IMR-90 (cell line): ENCODE data around the gene PCYOX1L. TPM values are rescaled to one million over a fixed set of nuclear protein-coding genes. Genes with fewer than 3 reads are reported as not detected.
A peak's percentile ranks its signal among the peaks of the same experiment; 100 is the strongest.

Experiments
- ATAC-seq: fragments of 200-7000 bp; cut with Tn5 transposase; 2 replicates; pipeline ENCODE4 v1.9.1; 2020; ENCODE audit warnings: low read depth, mild to moderate bottlenecking, moderate library complexity
- BruUV-seq: library from RNA; stranded (reverse); fragments of 400-500 nt; replicated peaks from 2 replicates; lab custom pipeline; 2021; lab: Mats Ljungman, UMichigan
- CTCF ChIA-PET: fragments of 300-600 bp; formaldehyde crosslinking; extraction: SDS; loops from one replicate; lab custom pipeline; 2021; ENCODE audit warnings: antibody characterized with exemption; lab: Yijun Ruan, JAX
- POLR2A ChIA-PET: fragments of 300-600 bp; sonication (Branson Sonifier 250); formaldehyde crosslinking; loops from one replicate; lab custom pipeline; 2022; ENCODE audit warnings: antibody characterized with exemption; ENCODE audit not compliant: unreplicated experiment; lab: Charles Lee
- DNase-seq: peaks from one replicate; pipeline ENCODE4 v3.0.0; 2013
- H2AFZ ChIP-seq: replicated peaks from 2 replicates; pipeline ENCODE3; 2013; ENCODE audit warnings: low read length, mild to moderate bottlenecking; ENCODE audit not compliant: poor library complexity
- H2AK5ac ChIP-seq: 2 replicates; pipeline ENCODE4 v1.6.1; 2013; ENCODE audit warnings: low read depth, low read length, inconsistent platforms
- H2AK9ac ChIP-seq: replicated peaks from 2 replicates; pipeline ENCODE3; 2013; ENCODE audit warnings: mild to moderate bottlenecking, low read depth, low read length, moderate library complexity; ENCODE audit not compliant: poor library complexity
- H2BK120ac ChIP-seq: 2 replicates; pipeline ENCODE4 v1.6.1; 2013; ENCODE audit warnings: low read depth, low read length, inconsistent platforms
- H2BK15ac ChIP-seq: 3 replicates; pipeline ENCODE4 v1.6.1; 2013; ENCODE audit warnings: low read depth, low read length, inconsistent platforms
- H2BK20ac ChIP-seq: 2 replicates; pipeline ENCODE4 v1.6.1; 2013; ENCODE audit warnings: low read depth, mild to moderate bottlenecking, inconsistent platforms, low read length, moderate library complexity
- H2BK5ac ChIP-seq: 2 replicates; pipeline ENCODE4 v1.6.1; 2013; ENCODE audit warnings: mild to moderate bottlenecking, low read depth, low read length, inconsistent platforms; ENCODE audit not compliant: poor library complexity, severe bottlenecking
- H3K14ac ChIP-seq: replicated peaks from 2 replicates; pipeline ENCODE4 v1.6.1; 2013; ENCODE audit warnings: low read depth, low read length, inconsistent platforms
- H3K18ac ChIP-seq: 2 replicates; pipeline ENCODE4 v1.6.1; 2013; ENCODE audit warnings: low read depth, low read length, control low read depth
- H3K23ac ChIP-seq: 2 replicates; pipeline ENCODE4 v1.6.1; 2013; ENCODE audit warnings: low read depth, low read length, inconsistent platforms
- H3K27ac ChIP-seq: 2 replicates; pipeline ENCODE4 v1.5.1; 2013; ENCODE audit warnings: mild to moderate bottlenecking, control low read depth, low read length; ENCODE audit not compliant: insufficient read depth
- H3K27me3 ChIP-seq: 2 replicates; pipeline ENCODE4 v1.6.1; 2013; ENCODE audit warnings: low read length; ENCODE audit not compliant: control insufficient read depth, insufficient read depth
- H3K36me3 ChIP-seq: 2 replicates; pipeline ENCODE4 v1.6.1; 2013; ENCODE audit warnings: low read length, mixed read lengths; ENCODE audit not compliant: control insufficient read depth, insufficient read depth
- H3K4ac ChIP-seq: 2 replicates; pipeline ENCODE4 v1.6.1; 2013; ENCODE audit warnings: low read depth, low read length, inconsistent platforms
- H3K4me1 ChIP-seq: 2 replicates; pipeline ENCODE4 v1.6.1; 2013; ENCODE audit warnings: low read length, mixed read lengths; ENCODE audit not compliant: control insufficient read depth, insufficient read depth
- H3K4me2 ChIP-seq: 2 replicates; pipeline ENCODE4 v1.6.1; 2013; ENCODE audit warnings: low read depth, mild to moderate bottlenecking, control low read depth, low read length, moderate library complexity
- H3K4me3 ChIP-seq: 2 replicates; pipeline ENCODE4 v1.5.1; 2013; ENCODE audit warnings: low read depth, mild to moderate bottlenecking, control low read depth, low read length, moderate library complexity; ENCODE audit not compliant: insufficient read depth
- H3K56ac ChIP-seq: 2 replicates; pipeline ENCODE4 v1.6.1; 2013; ENCODE audit warnings: low read length, inconsistent platforms; ENCODE audit not compliant: insufficient read depth; ENCODE audit errors: extremely low read depth
- H3K79me1 ChIP-seq, 2 experiments: 2 replicates each; pipeline ENCODE4 v1.6.1; 2013; ENCODE audit warnings: low read length in 2 of 2, inconsistent platforms in 1 of 2, low read depth in 1 of 2
- H3K9ac ChIP-seq: 2 replicates; pipeline ENCODE4 v1.6.1; 2013; ENCODE audit warnings: low read depth, low read length, control low read depth
- H3K9me1 ChIP-seq: 2 replicates; pipeline ENCODE4 v1.6.1; 2013; ENCODE audit warnings: low read length, inconsistent platforms; ENCODE audit not compliant: insufficient read depth
- H3K9me3 ChIP-seq: 2 replicates; pipeline ENCODE4 v1.6.1; 2013; ENCODE audit warnings: low read length; ENCODE audit not compliant: control insufficient read depth, insufficient read depth
- H4K20me1 ChIP-seq: 2 replicates; pipeline ENCODE4 v1.6.1; 2013; ENCODE audit warnings: low read length, inconsistent platforms; ENCODE audit not compliant: insufficient read depth
- H4K5ac ChIP-seq: 2 replicates; pipeline ENCODE4 v1.6.1; 2013; ENCODE audit warnings: mild to moderate bottlenecking, low read depth, low read length, control low read depth
- H4K8ac ChIP-seq, 2 experiments: 2 replicates each; pipeline ENCODE4 v1.6.1; 2013; ENCODE audit warnings: low read depth in 2 of 2, low read length in 2 of 2, control low read depth in 1 of 2, inconsistent platforms in 1 of 2
- H4K91ac ChIP-seq: 2 replicates; pipeline ENCODE4 v1.6.1; 2013; ENCODE audit warnings: low read depth, low read length, inconsistent platforms; ENCODE audit not compliant: insufficient read depth
- BHLHE40 ChIP-seq: fragments of 150-350 bp; IDR thresholded peaks from 2 replicates; pipeline ENCODE4 v1.6.1; 2016; ENCODE audit warnings: mild to moderate bottlenecking, low read depth, low read length
- CEBPB ChIP-seq: IDR thresholded peaks from 2 replicates; pipeline ENCODE4 v1.6.1; 2012; ENCODE audit warnings: low read depth, low read length, improper control_type of control experiment
- CHD1 ChIP-seq: IDR thresholded peaks from 2 replicates; pipeline ENCODE4 v1.6.1; 2012; ENCODE audit warnings: low read depth, low read length, improper control_type of control experiment
- FOS ChIP-seq: fragments of 150-350 bp; IDR thresholded peaks from 2 replicates; pipeline ENCODE4 v1.6.1; 2016; ENCODE audit warnings: low read depth, low read length
- MAFK ChIP-seq: IDR thresholded peaks from 2 replicates; pipeline ENCODE4 v1.6.1; 2012; ENCODE audit warnings: low read depth, low read length, improper control_type of control experiment
- MAZ ChIP-seq: IDR thresholded peaks from 2 replicates; pipeline ENCODE4 v1.6.1; 2012; ENCODE audit warnings: low read depth, mild to moderate bottlenecking, low read length, improper control_type of control experiment, moderate library complexity, borderline replicate concordance
- MXI1 ChIP-seq: IDR thresholded peaks from 2 replicates; pipeline ENCODE4 v1.6.1; 2012; ENCODE audit warnings: low read depth, mild to moderate bottlenecking, low read length, moderate library complexity, borderline replicate concordance
- NFE2L2 ChIP-seq: fragments of 150-350 bp; IDR thresholded peaks from 2 replicates; pipeline ENCODE4 v1.6.1; 2016; ENCODE audit warnings: low read depth, mild to moderate bottlenecking, low read length
- POLR2A ChIP-seq: IDR thresholded peaks from 2 replicates; pipeline ENCODE4 v1.6.1; 2012; ENCODE audit warnings: mild to moderate bottlenecking, low read depth, low read length
- RAD21 ChIP-seq: IDR thresholded peaks from 2 replicates; pipeline ENCODE4 v1.6.1; 2012; ENCODE audit warnings: low read length, improper control_type of control experiment
- RCOR1 ChIP-seq: IDR thresholded peaks from 2 replicates; pipeline ENCODE4 v1.6.1; 2012; ENCODE audit warnings: mild to moderate bottlenecking, low read length, improper control_type of control experiment; ENCODE audit not compliant: insufficient replicate concordance
- RFX5 ChIP-seq: IDR thresholded peaks from 2 replicates; pipeline ENCODE4 v1.8.0; 2012; ENCODE audit warnings: low read depth, mild to moderate bottlenecking, low read length, moderate library complexity
- SMC3 ChIP-seq: fragments of 150-350 bp; IDR thresholded peaks from 2 replicates; pipeline ENCODE4 v1.6.1; 2016; ENCODE audit warnings: low read depth, mild to moderate bottlenecking, antibody characterized with exemption, low read length, moderate library complexity
- WGBS, 2 experiments: methylation state at CpG; one replicate each; pipeline versions ENCODE4 v1.1.5 to v1.1.7; 2013; ENCODE audit warnings: missing lambda C conversion rate in 2 of 2; ENCODE audit not compliant: insufficient read length in 1 of 2; ENCODE audit errors: extremely low coverage in 2 of 2; 5-methylcytosine and 5-hydroxymethylcytosine counted together
- dilution Hi-C: fragments of 300-500 bp; cut with HindIII; formaldehyde crosslinking; loops from one replicate; pipeline ENCODE4 v1.14.3; 2018; ENCODE audit warnings: low sequenced_read_pairs; ENCODE audit not compliant: unreplicated experiment
- in situ Hi-C: fragments of 300-500 bp; cut with MboI; formaldehyde crosslinking; loops from 3 replicates; pipeline ENCODE4 v1.14.3; 2019; ENCODE audit warnings: low sequenced_read_pairs, inconsistent platforms, mixed read lengths
- intact Hi-C: fragments of 100-400 bp; cut with micrococcal nuclease; formaldehyde crosslinking; loops from 2 replicates; pipeline ENCODE4 v1.10.0; 2022
- polyA plus RNA-seq, 3 experiments: library from polyadenylated mRNA; depleted of rRNA; stranded (reverse); fragments of >200 nt; gene quantifications; 2 replicates each; pipeline ENCODE4 v1.2.3, GENCODE V29; 2012; ENCODE audit warnings: low replicate concordance in 1 of 3
- total RNA-seq: library from RNA; depleted of rRNA; stranded (reverse); fragments of >200 nt; gene quantifications from 2 replicates; pipeline ENCODE4 v1.2.3, GENCODE V29; 2012
- TF ChIP-seq, protein P1 (sequence below): fragments of 150-350 bp; IDR thresholded peaks from 2 replicates; pipeline ENCODE4 v1.6.1; 2017; ENCODE audit warnings: mild to moderate bottlenecking, antibody characterized with exemption, low read length, low read depth
- TF ChIP-seq, protein P2 (sequence below): conservative IDR thresholded peaks from 2 replicates; pipeline ENCODE4 v1.5.1; 2012; ENCODE audit warnings: mild to moderate bottlenecking, low read depth, low read length, improper control_type of control experiment
- TF ChIP-seq, protein P3 (sequence below): fragments of 150-350 bp; IDR thresholded peaks from 2 replicates; pipeline ENCODE4 v1.6.1; 2016; ENCODE audit warnings: low read depth, mild to moderate bottlenecking, low read length, moderate library complexity, borderline replicate concordance

Gene PCYOX1L
- total and polyA plus RNA-seq, 2 of the 4 experiments (the other 2 are of a cell fraction), result 7.0 to 14.3 TPM

DNA sequence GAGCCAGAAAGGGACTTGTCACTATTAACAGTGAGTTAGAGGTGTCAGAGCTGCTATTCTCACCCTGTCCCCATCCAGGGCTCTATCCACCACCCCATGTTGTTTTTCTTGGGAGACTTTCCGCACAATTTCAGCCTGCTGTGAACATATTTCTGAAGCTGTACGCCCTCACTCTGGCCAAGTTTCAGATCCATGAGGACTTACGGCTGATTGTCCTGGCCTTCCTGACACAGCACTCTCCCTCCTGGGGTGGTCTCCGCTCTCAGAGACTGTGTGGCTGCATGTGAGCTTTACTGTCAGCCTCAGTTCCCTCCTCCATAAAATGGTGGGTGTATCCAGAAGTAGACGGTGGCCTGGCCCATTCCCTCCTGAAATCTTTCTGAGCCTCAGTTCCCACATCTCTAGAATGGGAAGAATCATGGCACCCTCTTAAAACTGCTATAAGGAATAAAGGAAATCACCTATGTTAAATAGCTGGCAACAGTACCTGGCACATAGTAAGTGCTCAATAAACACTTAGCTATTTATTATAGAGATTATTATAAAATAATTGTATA, 22.1 kb downstream of the PCYOX1L start:
- H3K9me3 ChIP-seq, result no peaks in the 10 kb centered on the region
- intact Hi-C loops, result no loop called here
- H4K20me1 ChIP-seq, result no peaks in the 10 kb centered on the region
- H4K5ac ChIP-seq, result no peak overlapping the region
- H2BK120ac ChIP-seq, result no peak overlapping the region
- H3K79me1 ChIP-seq, result peaks cover 0 to 5% of the 10 kb centered on the region in 2 experiments; a peak in 1 of 4 replicates
- H4K91ac ChIP-seq, result 0 out of 2 replicates have a peak overlapping the region, but pooled peaks have one; percentile 15
- H3K4me2 ChIP-seq, result no peak overlapping the region
- no peak overlapping the region; the same call in 1 of the 2 replicates for H2BK20ac ChIP-seq
- no peaks in the 10 kb centered on the region for H3K9me1 ChIP-seq
- no peaks in the 10 kb centered on the region for H3K36me3 ChIP-seq
- peak overlapping the region; percentile 14; the same call in 1 of the 2 replicates for H2AK5ac ChIP-seq
- ATAC-seq, result no peak
- H4K8ac ChIP-seq, result no peak overlapping the region; a peak in 1 of 4 replicates
- POLR2A ChIA-PET, result no interaction called here
- H3K27ac ChIP-seq, result no peak overlapping the region
- no peak overlapping the region for H2AFZ ChIP-seq
- no peak for DNase-seq
- H2AK9ac ChIP-seq, result no peak overlapping the region
- in situ Hi-C loops, result no loop called here
- BruUV-seq, result no TSS peak
- TF ChIP-seq SMC3 (no peak), CHD1 (no peak), CEBPB (no peak), POLR2A (no peak), RCOR1 (no peak), RAD21 (no peak), MXI1 (no peak), MAZ (no peak), FOS (no peak), BHLHE40 (no peak), RFX5 (no peak), NFE2L2 (no peak), MAFK (no peak)
- TF ChIP-seq, protein P1, sequence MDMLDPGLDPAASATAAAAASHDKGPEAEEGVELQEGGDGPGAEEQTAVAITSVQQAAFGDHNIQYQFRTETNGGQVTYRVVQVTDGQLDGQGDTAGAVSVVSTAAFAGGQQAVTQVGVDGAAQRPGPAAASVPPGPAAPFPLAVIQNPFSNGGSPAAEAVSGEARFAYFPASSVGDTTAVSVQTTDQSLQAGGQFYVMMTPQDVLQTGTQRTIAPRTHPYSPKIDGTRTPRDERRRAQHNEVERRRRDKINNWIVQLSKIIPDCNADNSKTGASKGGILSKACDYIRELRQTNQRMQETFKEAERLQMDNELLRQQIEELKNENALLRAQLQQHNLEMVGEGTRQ, result no peak
- TF ChIP-seq, protein P2, sequence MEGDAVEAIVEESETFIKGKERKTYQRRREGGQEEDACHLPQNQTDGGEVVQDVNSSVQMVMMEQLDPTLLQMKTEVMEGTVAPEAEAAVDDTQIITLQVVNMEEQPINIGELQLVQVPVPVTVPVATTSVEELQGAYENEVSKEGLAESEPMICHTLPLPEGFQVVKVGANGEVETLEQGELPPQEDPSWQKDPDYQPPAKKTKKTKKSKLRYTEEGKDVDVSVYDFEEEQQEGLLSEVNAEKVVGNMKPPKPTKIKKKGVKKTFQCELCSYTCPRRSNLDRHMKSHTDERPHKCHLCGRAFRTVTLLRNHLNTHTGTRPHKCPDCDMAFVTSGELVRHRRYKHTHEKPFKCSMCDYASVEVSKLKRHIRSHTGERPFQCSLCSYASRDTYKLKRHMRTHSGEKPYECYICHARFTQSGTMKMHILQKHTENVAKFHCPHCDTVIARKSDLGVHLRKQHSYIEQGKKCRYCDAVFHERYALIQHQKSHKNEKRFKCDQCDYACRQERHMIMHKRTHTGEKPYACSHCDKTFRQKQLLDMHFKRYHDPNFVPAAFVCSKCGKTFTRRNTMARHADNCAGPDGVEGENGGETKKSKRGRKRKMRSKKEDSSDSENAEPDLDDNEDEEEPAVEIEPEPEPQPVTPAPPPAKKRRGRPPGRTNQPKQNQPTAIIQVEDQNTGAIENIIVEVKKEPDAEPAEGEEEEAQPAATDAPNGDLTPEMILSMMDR, result no peak
- TF ChIP-seq, protein P3, sequence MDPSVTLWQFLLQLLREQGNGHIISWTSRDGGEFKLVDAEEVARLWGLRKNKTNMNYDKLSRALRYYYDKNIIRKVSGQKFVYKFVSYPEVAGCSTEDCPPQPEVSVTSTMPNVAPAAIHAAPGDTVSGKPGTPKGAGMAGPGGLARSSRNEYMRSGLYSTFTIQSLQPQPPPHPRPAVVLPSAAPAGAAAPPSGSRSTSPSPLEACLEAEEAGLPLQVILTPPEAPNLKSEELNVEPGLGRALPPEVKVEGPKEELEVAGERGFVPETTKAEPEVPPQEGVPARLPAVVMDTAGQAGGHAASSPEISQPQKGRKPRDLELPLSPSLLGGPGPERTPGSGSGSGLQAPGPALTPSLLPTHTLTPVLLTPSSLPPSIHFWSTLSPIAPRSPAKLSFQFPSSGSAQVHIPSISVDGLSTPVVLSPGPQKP, result no peak
- WGBS, 2 experiments, result 90% methylated on average over 2 of the region's 5 CpGs; no CpG with 5 or more reads in 1 of the 2 experiments
- H3K14ac ChIP-seq, result no peak overlapping the region
- H3K4me3 ChIP-seq, result no peak overlapping the region
- no peak overlapping the region for H3K23ac ChIP-seq
- no peaks in the 10 kb centered on the region for H3K27me3 ChIP-seq
- peaks cover 11% of the 10 kb centered on the region for H3K4me1 ChIP-seq
- no peak overlapping the region for H2BK5ac ChIP-seq
- no peak overlapping the region for H3K18ac ChIP-seq
- H3K56ac ChIP-seq, result no peak overlapping the region
- dilution Hi-C loops, result no loop called here
- no peak overlapping the region for H3K9ac ChIP-seq
- CTCF ChIA-PET, result interaction anchor here (3.2 kb wide), 1 partner anchor 54 kb away, joined by 19 read pairs; no protein-coding TSS in a partner anchor
- peak overlapping the region; percentile 67; the same call in 2 of the 3 replicates for H2BK15ac ChIP-seq
- no peak overlapping the region for H3K4ac ChIP-seq
